Mesenchymal stem cell (in vitro differentiated cells and primary cell): Measurements from ENCODE around the gene GADD45G.

Experiments used
- DNase-seq: peaks from one replicate; pipeline ENCODE4 v3.0.0-alpha.2; 2013
- H2AFZ ChIP-seq: one replicate; pipeline ENCODE4 v1.6.1; 2013; ENCODE audit warnings: low read depth, mild to moderate bottlenecking, control low read depth, inconsistent platforms, low read length, moderate library complexity
- H2AK5ac ChIP-seq: 2 replicates; pipeline ENCODE4 v1.6.1; 2013; ENCODE audit warnings: low read length, moderate library complexity, mild to moderate bottlenecking, inconsistent platforms; ENCODE audit not compliant: severe bottlenecking
- H2BK120ac ChIP-seq: one replicate; pipeline ENCODE4 v1.6.1; 2013; ENCODE audit warnings: low read depth, mild to moderate bottlenecking, inconsistent platforms, low read length, moderate library complexity
- H2BK12ac ChIP-seq, 2 experiments: one replicate each; pipeline ENCODE4 v1.6.1; 2013; ENCODE audit warnings: inconsistent platforms in 2 of 2, low read length in 2 of 2, mild to moderate bottlenecking in 2 of 2, moderate library complexity in 2 of 2, control low read depth in 1 of 2
- H2BK15ac ChIP-seq: one replicate; pipeline ENCODE4 v1.6.1; 2013; ENCODE audit warnings: mild to moderate bottlenecking, low read depth, inconsistent platforms; ENCODE audit not compliant: poor library complexity, severe bottlenecking
- H2BK5ac ChIP-seq: 2 replicates; pipeline ENCODE4 v1.6.1; 2013; ENCODE audit warnings: low read depth, mild to moderate bottlenecking, low read length, control low read depth, inconsistent platforms; ENCODE audit not compliant: poor library complexity, severe bottlenecking
- H3K14ac ChIP-seq, 2 experiments: one replicate each; pipeline ENCODE4 v1.6.1; 2013; ENCODE audit warnings: inconsistent platforms in 2 of 2, low read length in 2 of 2, control low read depth in 1 of 2, mild to moderate bottlenecking in 1 of 2, moderate library complexity in 1 of 2
- H3K18ac ChIP-seq, 2 experiments: one replicate each; pipeline ENCODE4 v1.6.1; 2013; ENCODE audit warnings: inconsistent platforms in 2 of 2, low read length in 2 of 2, control low read depth in 1 of 2, low read depth in 1 of 2, mild to moderate bottlenecking in 1 of 2
- H3K23ac ChIP-seq, 2 experiments: one replicate each; pipeline ENCODE4 v1.6.1; 2013; ENCODE audit warnings: inconsistent platforms in 2 of 2, low read length in 2 of 2, mild to moderate bottlenecking in 2 of 2, moderate library complexity in 2 of 2, control low read depth in 1 of 2
- H3K27ac ChIP-seq: 2 replicates; pipeline ENCODE4 v1.5.1; 2013; ENCODE audit warnings: mild to moderate bottlenecking, moderate library complexity, low read length, control low read depth, inconsistent platforms; ENCODE audit not compliant: poor library complexity, severe bottlenecking
- H3K27me3 ChIP-seq, 2 experiments: 2 replicates each; pipeline versions ENCODE4 v1.6.1 to v1.7.0; 2013; ENCODE audit warnings: low read length in 2 of 2, mild to moderate bottlenecking in 2 of 2, moderate library complexity in 2 of 2, control low read depth in 1 of 2, inconsistent platforms in 1 of 2; ENCODE audit not compliant: control insufficient read depth in 1 of 2, insufficient read depth in 1 of 2
- H3K36me3 ChIP-seq, 2 experiments: 2 replicates each; pipeline versions ENCODE4 v1.6.1 to v1.7.0; 2013; ENCODE audit warnings: low read length in 2 of 2, control low read depth in 1 of 2, inconsistent platforms in 1 of 2, low read depth in 1 of 2, mild to moderate bottlenecking in 1 of 2; ENCODE audit not compliant: insufficient read depth in 2 of 2, control insufficient read depth in 1 of 2
- H3K4ac ChIP-seq, 2 experiments: one replicate each; pipeline ENCODE4 v1.6.1; 2013; ENCODE audit warnings: inconsistent platforms in 2 of 2, low read length in 2 of 2, mild to moderate bottlenecking in 2 of 2, moderate library complexity in 2 of 2, control low read depth in 1 of 2, low read depth in 1 of 2
- H3K4me1 ChIP-seq: 2 replicates; pipeline ENCODE4 v1.6.1; 2013; ENCODE audit warnings: low read depth, low read length, control low read depth; ENCODE audit not compliant: control insufficient read depth, insufficient read depth
- H3K4me2 ChIP-seq: 2 replicates; pipeline ENCODE4 v1.6.1; 2013; ENCODE audit warnings: low read length, mild to moderate bottlenecking, inconsistent platforms; ENCODE audit not compliant: poor library complexity, severe bottlenecking
- H3K4me3 ChIP-seq, 2 experiments: 2 replicates each; pipeline versions ENCODE4 v1.5.1 to v1.7.0; 2013; ENCODE audit warnings: low read length in 2 of 2, mild to moderate bottlenecking in 2 of 2, control low read depth in 1 of 2, low read depth in 1 of 2; ENCODE audit not compliant: insufficient read depth in 1 of 2
- H3K79me1 ChIP-seq: replicated peaks from 2 replicates; pipeline ENCODE4 v1.6.1; 2013; ENCODE audit warnings: mild to moderate bottlenecking, control low read depth, low read length, inconsistent platforms; ENCODE audit not compliant: poor library complexity, severe bottlenecking
- H3K9ac ChIP-seq: 2 replicates; pipeline ENCODE4 v1.7.0; 2013; ENCODE audit warnings: mild to moderate bottlenecking, low read length, moderate library complexity
- H3K9me3 ChIP-seq: 2 replicates; pipeline ENCODE4 v1.7.0; 2013; ENCODE audit warnings: mild to moderate bottlenecking, low read length; ENCODE audit not compliant: control insufficient read depth
- H4K8ac ChIP-seq: one replicate; pipeline ENCODE4 v1.6.1; 2013; ENCODE audit warnings: inconsistent platforms, mild to moderate bottlenecking, low read length, moderate library complexity
- H4K91ac ChIP-seq: one replicate; pipeline ENCODE4 v1.6.1; 2013; ENCODE audit warnings: mild to moderate bottlenecking, low read length, inconsistent platforms
- WGBS: methylation state at CpG from one replicate; pipeline ENCODE4 v1.1.7; 2013; ENCODE audit warnings: mixed read lengths; 5-methylcytosine and 5-hydroxymethylcytosine counted together

The GADD45G gene

DNA sequence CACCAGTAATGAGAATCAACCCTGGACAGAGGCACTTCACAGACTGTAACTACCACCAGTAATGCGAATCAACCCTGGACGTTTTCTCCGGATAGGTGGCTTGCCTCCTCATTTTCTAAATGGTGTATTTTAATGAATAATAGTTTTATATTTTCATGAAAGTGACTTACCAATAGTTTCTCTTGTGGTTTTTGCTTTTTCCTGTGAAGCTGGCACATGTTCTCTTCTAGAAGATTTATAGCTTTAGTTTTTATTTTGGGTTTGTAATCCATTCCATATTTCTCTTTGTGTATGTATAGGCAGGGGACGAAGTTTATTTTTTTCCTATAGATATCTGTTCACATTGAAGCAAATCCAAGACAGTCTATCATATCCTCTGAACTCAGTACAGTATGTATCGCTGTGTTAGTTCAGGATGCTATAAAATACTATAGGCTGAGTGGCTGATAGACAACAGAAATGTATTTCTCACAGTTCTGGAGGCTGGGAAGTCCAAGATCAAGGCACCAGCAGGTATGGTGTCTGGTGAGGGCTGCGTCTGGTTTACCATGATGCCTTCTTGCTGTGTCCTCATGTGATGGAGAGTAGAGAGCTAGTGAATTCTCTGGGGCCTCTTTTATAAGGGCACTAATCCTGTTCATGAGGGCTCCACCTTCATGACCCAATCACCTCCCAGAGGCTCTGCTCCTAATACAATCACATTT is 46.5 kb upstream of the GADD45G start:
- Histone ChIP-seq H3K4me3 (no peak overlapping the region), H3K79me1 (no peaks in the 10 kb centered on the region), H2BK5ac (no peak overlapping the region), H2BK12ac (peak overlapping the region in 1 of 2 experiments; percentile 85), H2BK120ac (no peak overlapping the region), H4K91ac (no peak overlapping the region), H3K4me2 (no peak overlapping the region), H3K27ac (no peak overlapping the region), H3K9me3 (no peaks in the 10 kb centered on the region), H3K9ac (no peak overlapping the region), H3K4me1 (peaks cover 42% of the 10 kb centered on the region), H3K14ac (no peak overlapping the region), H3K4ac (no peak overlapping the region), H3K36me3 (no peaks in the 10 kb centered on the region), H2AK5ac (peak overlapping the region; percentile 69), H3K27me3 (peaks cover 0 to 46% of the 10 kb centered on the region in 2 experiments), H3K23ac (no peak overlapping the region), H2AFZ (no peak overlapping the region), H4K8ac (no peak overlapping the region), H2BK15ac (no peak overlapping the region), H3K18ac (peak overlapping the region in 1 of 2 experiments; percentile 41)
- DNase-seq: no peak
- 100% methylated on average over 1 of the region's 6 CpGs for WGBS

DNA sequence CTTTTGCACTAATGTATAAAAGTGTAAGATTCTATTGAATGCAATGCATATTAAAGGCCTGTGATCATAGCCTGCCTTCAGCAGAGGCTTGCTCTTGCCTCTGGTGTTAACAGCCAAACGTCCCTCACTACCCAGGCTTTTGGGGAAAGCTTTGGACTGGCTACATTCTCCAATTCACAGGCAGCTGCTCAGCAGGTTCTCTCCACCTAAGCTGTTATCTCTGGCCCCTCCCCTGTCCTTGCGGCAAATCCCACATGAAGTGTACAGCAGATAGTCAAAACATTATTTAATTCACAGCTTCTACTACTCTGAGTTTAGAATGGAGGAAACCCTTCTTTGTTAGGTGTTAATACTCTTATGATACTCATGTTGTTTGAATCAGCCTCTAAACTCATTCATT is 45.9 kb upstream of the GADD45G start:
- Histone ChIP-seq H3K23ac (no peak overlapping the region), H3K4me3 (no peak overlapping the region), H4K8ac (no peak overlapping the region), H2BK120ac (no peak overlapping the region), H3K27ac (no peak overlapping the region), H3K27me3 (peaks cover 0 to 46% of the 10 kb centered on the region in 2 experiments), H2BK12ac (peak overlapping the region in 1 of 2 experiments; percentile 10), H2BK15ac (no peak overlapping the region), H2BK5ac (no peak overlapping the region), H3K18ac (no peak overlapping the region), H2AK5ac (peak overlapping the region; percentile 51), H3K36me3 (no peaks in the 10 kb centered on the region), H2AFZ (no peak overlapping the region), H4K91ac (no peak overlapping the region), H3K9me3 (no peaks in the 10 kb centered on the region), H3K4me1 (peaks cover 42% of the 10 kb centered on the region), H3K4me2 (no peak overlapping the region), H3K79me1 (no peaks in the 10 kb centered on the region), H3K9ac (no peak overlapping the region), H3K4ac (no peak overlapping the region), H3K14ac (no peak overlapping the region)
- DNase-seq: no peak
- 68% methylated on average over 1 of the region's 2 CpGs for WGBS

DNA sequence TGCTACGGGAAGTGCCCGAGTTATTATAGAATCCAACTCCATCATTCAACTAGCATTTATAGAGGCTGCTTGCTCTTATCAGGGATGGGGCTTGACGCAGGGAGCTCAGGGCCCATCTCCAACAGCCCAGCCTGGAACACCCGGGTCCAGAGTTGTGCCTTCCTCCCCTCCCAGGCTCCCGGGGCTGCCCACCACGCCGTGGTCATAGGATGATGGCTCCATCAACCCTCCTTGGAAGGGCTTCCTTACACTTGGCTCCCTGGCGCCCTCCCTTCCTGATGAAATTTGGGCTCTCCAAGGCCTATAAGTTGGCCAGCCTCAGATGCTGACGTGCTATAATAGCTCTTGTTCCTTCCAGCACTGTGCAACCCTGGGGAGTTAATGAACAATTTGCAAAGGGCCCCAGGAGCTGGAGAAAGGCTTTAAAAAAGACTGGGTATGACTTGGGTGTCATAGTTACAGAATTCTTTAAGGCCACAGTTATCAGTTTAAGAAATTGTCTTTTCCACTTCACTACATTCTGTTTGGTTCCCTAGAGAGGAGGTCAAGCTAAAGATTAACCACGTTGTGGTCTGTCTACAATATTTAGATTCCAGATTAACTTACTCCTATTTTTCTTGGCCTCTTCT is 42.5 kb upstream of the GADD45G start:
- peak overlapping the region; percentile 32 for H2AK5ac ChIP-seq
- peak overlapping the region; percentile 75 for H2BK5ac ChIP-seq
- H2AFZ ChIP-seq: no peak overlapping the region
- no peak overlapping the region for H4K8ac ChIP-seq
- peaks cover 0 to 41% of the 10 kb centered on the region in 2 experiments for H3K27me3 ChIP-seq
- no peak overlapping the region for H2BK15ac ChIP-seq
- no peak overlapping the region for H3K9ac ChIP-seq
- no peaks in the 10 kb centered on the region for H3K36me3 ChIP-seq
- H3K4me2 ChIP-seq: no peak overlapping the region
- H2BK12ac ChIP-seq: no peak overlapping the region
- H3K27ac ChIP-seq: peak overlapping the region; percentile 97
- peaks cover 33% of the 10 kb centered on the region for H3K4me1 ChIP-seq
- peak overlapping the region in 1 of 2 experiments; percentile 67 for H3K18ac ChIP-seq
- no peak overlapping the region for H3K23ac ChIP-seq
- no peak overlapping the region for H3K14ac ChIP-seq
- peak; percentile 24 for DNase-seq
- WGBS: 90% methylated on average over 10 of the region's 10 CpGs
- no peaks in the 10 kb centered on the region for H3K9me3 ChIP-seq
- H4K91ac ChIP-seq: no peak overlapping the region
- H3K4ac ChIP-seq: no peak overlapping the region
- no peak overlapping the region for H2BK120ac ChIP-seq
- no peak overlapping the region for H3K4me3 ChIP-seq
- H3K79me1 ChIP-seq: no peaks in the 10 kb centered on the region

DNA sequence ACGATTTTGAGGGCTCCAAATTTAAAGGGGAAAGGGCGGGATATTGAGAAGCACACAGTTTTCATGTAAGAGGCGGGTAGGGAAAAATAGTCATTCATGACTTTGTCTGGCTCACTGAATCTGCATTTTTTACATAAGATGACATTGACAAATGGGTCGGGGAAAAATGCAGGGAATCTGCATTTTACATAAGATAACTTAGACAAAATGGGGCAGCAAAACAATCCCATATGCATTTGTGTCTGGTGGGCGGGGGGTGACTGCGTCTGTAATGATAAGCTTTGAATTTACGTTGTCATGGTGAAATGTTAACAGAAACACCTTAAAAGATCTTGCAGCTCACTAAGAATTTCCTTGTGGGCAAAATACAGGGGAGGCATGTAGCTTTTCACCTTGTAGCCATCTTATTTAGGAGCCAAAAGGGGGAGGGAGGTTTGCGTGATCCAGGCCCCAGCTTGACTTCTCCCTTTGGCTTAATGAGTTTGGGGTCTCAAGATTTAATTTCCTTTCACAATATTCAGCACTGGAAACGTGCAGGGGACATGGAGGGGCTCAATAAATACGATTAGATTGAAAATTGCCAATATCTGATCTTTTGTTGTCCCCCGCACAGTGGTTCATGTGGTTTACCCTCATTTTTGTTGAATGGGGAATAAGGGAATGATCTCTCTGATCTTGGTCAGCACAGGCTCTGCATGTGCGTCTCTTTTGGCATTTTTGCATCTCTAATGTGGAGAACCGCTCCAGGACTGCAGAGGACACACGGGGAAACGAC is 41.1 kb upstream of the GADD45G start:
- H3K4me1 ChIP-seq: peaks cover 31% of the 10 kb centered on the region
- H4K91ac ChIP-seq: no peak overlapping the region
- no peak overlapping the region for H2BK15ac ChIP-seq
- no peak overlapping the region for H3K18ac ChIP-seq
- no peak for DNase-seq
- peak overlapping the region; percentile 94 for H3K27ac ChIP-seq
- H3K4me2 ChIP-seq: no peak overlapping the region
- no peak overlapping the region for H2AFZ ChIP-seq
- H2BK5ac ChIP-seq: no peak overlapping the region
- H3K9me3 ChIP-seq: no peaks in the 10 kb centered on the region
- no peak overlapping the region for H3K4ac ChIP-seq
- H3K23ac ChIP-seq: no peak overlapping the region
- no peak overlapping the region for H2BK12ac ChIP-seq
- peaks cover 0 to 35% of the 10 kb centered on the region in 2 experiments for H3K27me3 ChIP-seq
- no peaks in the 10 kb centered on the region for H3K79me1 ChIP-seq
- H3K14ac ChIP-seq: no peak overlapping the region
- WGBS: 89% methylated on average over 15 of the region's 15 CpGs
- no peak overlapping the region for H2BK120ac ChIP-seq
- peak overlapping the region; percentile 92 for H2AK5ac ChIP-seq
- H3K9ac ChIP-seq: no peak overlapping the region
- no peak overlapping the region for H3K4me3 ChIP-seq
- H4K8ac ChIP-seq: no peak overlapping the region
- no peaks in the 10 kb centered on the region for H3K36me3 ChIP-seq
